Measurements from ENCODE around the gene CEACAM16.

Gene CEACAM16

DNA sequence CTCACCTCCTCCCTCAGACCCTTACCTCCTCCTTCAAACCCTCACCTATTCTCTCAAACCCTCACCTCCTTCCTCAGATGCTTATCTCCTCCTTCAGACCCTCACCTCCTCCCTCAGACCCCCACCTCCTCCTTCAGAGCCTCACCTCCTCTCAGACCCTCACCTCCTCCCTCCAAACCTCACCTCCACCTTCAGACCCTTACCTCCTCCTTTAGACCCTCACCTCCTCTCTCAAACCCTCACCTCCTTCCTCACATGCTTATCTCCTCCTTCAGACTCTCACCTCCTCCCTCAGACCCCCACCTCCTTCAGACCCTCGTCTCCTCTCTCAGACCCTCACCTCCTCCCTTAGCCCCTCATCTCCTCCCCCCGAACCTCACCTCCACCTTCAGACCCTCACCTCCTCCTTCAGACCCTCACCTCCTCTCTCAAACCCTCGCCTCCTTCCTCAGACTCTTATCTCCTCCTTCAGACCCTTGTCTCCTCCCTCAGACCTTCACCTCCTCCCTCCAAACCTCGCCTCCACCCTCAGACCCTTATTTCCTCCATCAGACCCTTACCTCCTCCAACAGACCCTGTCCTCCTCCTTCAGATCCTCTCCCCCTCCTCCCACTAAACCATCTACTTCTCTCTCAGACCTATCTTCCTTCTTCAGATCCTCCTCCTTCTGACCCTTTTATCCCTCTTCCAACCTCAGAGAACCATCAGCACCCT, 47.1 kb downstream of the CEACAM16 start:
- no peak for DNase-seq (ENCODE audit: low read depth in 2 of 2)

GRCh38 chr19:44746616-44746945, 47.6 kb downstream of the CEACAM16 start:
- DNase-seq (ENCODE audit: low read depth in 2 of 2), result no peak

GRCh38 chr19:44746946-44747738, 48.2 kb downstream of the CEACAM16 start:
- DNase-seq (ENCODE audit: low read depth in 2 of 2), result peak; percentile 89 to 91

DNA sequence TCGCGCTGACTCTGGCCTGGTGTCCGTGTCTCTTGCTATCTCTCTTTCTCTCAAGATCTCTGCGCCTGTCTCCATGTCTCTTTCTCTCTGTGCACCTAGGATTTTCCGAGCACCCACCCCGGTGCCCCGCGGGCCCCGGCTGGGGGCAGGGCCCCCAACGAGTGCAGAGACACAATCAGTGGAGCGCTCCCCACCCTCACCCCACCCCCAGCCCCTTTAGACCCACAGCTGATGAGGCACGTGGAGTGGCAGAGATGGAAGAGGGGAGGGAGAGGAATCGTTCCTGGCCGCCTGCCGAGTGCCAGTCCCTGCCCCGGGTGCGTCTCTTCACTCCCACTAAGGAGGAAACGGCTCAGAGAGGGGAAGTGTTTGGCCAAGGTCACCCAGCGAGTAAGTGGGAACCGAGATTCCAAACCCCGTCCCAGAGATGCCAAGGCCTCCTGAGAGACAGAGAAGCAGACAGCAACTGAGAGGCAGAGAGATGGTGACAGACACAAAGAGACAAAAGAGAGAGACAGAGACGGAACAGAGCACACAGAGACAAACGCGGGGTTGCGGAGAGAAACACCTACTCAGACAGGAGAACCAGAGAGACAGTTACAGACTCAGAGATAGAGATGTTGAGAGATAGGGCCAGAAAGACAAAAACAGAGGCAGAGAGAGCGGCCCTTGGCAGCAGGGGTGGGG, 48.9 kb downstream of the CEACAM16 start:
- no peak for DNase-seq (ENCODE audit: low read depth in 2 of 2)

DNA sequence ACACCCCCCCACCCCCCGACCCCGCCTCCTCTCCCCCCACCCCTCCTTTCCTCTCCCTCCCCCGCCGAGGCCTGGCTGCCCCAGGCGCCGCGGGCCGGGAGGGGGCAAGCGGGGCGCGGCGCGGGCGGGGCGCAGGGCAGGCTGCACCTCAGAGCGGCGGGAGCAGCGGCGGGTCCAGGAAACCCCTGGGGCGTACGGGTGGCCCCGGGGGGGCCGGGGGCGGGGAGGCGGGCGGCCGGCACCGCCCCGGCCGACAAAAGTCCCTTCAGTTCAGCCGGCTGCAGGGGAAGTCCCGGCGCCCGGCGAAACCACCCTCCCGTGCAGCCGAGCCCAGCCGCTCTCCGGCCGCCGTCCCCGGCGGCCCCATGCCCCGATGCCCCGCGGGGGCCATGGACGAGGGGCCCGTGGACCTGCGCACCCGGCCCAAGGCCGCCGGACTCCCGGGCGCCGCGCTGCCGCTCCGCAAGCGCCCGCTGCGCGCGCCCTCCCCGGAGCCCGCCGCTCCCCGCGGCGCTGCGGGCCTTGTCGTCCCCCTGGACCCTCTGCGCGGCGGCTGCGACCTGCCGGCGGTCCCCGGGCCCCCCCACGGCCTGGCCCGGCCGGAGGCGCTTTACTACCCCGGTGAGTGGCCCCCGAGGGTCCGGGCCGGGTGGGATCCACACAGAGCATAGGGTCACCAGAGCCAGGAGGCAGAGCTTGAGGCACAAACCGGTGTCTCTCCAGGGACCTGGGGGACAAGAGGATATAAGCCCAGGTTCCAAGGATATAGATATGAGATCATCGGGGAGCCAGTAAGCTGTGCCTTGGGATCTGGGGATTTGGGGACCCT, 49.7 kb downstream of the CEACAM16 start, which contains the start of gene BCL3:
Gene BCL3, plus strand, starts transcription at position 283 of the 829 bp plus-strand sequence. Its CDS starts 83 bp downstream, at position 366.
- peak in 1 of 2 donors; percentile 76 for DNase-seq (ENCODE audit: low read depth in 2 of 2)

DNA sequence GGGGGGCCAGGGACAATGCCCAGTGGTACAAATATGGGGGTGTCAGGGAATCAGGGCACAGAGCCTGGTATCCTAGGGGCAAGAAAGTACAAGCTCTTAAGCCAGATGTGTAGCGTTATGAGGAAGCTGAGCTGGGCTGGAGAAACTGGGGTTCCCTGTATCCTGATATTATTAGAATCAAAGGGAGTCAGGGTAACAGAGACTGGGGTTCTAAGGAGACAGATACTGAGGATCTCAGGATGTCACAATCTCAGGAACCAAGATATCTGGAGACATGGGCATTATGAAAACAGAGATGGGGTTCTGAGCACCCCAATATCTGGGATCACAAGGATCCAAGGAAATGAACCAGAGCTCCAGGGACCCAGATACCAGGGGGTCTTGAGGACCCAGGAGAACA, 50.3 kb downstream of the CEACAM16 start:
- no peak for DNase-seq (ENCODE audit: low read depth in 2 of 2)

DNA sequence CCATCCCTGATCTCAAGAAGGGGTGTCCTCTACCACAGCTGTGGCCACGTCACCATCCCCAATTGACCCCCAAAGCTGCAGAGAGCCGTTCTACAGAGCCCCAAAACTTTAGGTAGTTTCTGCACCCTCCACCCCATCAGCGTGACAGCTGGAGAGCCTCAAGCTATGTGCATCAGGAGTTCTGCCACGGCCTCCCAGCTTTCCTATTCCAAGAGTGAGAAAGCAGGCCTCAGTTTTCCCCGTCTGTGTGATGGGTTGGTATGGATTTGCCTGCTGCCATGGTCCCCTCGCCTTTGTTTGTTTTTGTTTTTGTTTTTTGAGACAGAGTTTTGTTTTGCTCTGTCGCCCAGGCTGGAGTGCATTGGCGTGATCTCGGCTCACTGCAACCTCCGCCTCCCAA, 51.0 kb downstream of the CEACAM16 start:
- no peak for DNase-seq (ENCODE audit: low read depth in 2 of 2)

- DNase-seq (ENCODE audit: low read depth in 2 of 2), result no peak
Observed at GRCh38 chr19:44752123-44752815, 53.3 kb downstream of the CEACAM16 start.

DNA sequence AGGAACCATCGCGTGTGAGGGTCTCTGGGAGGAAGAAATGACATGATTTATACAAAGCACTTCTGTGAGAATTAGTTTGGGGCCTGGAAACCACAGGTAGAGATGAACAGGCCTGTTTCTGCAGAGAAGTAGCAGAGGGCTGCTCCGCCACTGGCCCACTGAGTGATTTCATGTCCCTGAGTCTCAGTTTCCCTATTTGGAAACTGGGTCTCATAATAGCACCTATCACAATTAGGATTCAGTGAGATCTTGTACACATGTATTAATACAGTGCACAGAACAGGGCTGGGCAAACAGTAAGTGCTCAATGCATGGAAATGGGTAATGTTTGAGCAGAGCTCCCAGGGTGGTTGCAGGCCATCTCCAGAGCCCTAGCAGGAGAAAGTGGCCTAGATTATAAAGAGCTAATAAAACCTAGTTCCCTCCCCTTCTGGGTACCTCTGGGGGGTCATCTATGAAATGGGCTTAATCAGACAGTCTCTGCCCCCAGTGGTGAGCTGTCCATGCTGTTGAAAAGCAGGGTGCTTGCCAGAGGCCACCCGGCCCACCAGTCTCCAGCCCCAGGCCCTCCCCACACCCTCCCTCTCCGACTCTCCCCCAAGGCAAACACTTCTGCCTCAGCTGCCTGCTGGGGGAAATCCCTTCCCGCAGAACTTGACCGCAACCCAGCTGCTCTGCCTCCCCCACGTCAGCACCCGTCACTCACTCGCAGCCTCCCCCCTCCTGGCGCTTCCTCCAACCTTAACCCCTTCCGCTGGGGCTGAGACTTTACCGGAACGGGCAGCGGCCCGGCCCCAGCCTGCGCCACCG, 54.1 kb downstream of the CEACAM16 start:
- DNase-seq (ENCODE audit: low read depth in 2 of 2), result peak; percentile 93 to 94

DNA sequence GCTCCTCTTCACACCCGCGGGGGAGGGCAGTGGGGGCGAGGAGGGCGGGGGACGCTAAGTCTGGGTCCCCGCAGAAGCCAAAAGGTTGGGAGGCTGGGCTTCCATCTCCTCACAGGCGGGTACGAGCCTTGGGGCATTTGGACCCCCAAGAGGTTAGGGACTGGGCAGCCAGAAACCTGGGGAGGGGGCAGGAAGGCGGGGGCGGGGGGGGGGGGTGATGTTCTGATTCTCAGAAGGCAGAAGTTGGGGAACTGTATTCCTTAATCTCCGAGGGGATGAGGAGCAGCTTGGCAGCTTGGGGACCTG, 54.6 kb downstream of the CEACAM16 start:
- DNase-seq (ENCODE audit: low read depth in 2 of 2), result no peak

DNA sequence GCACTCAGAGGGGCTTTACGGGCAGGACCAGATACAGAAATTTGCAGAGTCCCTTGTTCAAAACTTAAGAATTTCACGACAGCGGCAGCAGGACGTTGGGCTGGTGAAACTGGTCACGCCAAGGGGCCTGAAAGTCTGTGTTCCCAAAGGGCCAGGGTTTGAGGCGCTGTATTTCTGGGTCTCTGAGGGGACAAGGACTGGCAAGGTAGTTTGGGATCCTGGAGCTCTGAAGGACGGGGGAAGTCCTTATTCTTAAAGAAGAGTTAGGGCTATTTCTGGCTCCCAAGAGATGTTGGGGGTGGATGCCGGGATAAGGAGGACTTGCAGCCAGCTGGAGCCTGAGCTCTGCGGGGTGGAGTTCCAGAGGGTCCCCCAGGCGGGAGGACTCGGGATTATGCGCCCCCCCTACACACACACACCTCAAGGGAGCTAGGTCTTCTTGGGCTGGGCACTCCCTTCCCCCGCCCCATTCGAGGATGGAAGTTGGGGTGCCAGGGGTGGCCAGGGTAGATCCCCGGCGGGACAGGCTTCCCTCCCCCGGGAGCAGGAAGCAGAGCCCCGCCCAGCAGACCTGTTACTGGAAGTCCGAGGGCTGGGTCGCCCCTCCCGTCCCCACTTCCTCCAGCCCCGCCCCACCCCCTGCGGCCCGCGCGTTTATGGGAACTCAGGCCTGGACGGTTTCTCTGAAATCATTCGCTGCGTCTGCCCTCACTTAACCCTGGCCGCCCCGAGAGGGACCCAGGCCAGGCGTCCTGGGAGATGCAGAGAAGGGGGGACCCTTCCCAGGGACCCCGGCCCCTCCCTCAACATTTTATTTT, 55.2 kb downstream of the CEACAM16 start:
- peak; percentile 52 to 72 for DNase-seq (ENCODE audit: low read depth in 2 of 2)

- no peak for DNase-seq (ENCODE audit: low read depth in 2 of 2)
Observed at GRCh38 chr19:44754750-44755080, 55.8 kb downstream of the CEACAM16 start.

GRCh38 chr19:44755219-44755618, 56.3 kb downstream of the CEACAM16 start:
- no peak for DNase-seq (ENCODE audit: low read depth in 2 of 2)

DNA sequence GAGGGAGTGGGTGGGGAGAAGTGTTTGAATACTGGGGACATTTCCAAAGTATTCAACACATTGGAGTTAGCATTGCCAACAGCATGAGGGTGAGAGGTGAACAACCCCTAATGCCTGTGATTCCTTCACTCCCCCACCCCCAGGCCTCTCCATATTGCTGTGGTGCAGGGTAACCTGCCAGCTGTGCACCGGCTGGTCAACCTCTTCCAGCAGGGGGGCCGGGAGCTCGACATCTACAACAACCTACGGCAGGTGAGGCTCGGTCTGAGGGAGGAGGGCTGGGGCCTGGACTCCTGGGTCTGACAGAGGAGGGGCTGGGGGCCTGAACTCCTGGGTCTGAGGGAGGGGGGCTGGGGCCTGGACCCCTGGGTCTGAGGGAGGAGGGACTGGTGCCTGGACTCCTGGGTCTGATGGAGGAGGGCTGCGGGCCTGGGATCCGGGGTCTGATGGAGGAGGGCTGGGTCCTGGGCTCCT, 57.2 kb downstream of the CEACAM16 start:
- no peak for DNase-seq (ENCODE audit: low read depth in 2 of 2)

- DNase-seq (ENCODE audit: low read depth in 2 of 2), result no peak
Observed at GRCh38 chr19:44757057-44757734, 58.2 kb downstream of the CEACAM16 start.

GRCh38 chr19:44757735-44758505, 59.0 kb downstream of the CEACAM16 start:
- DNase-seq (ENCODE audit: low read depth in 2 of 2), result no peak

- no peak for DNase-seq (ENCODE audit: low read depth in 2 of 2)
Observed at GRCh38 chr19:44758596-44758995, 59.6 kb downstream of the CEACAM16 start.

Data from stimulated activated CD8-positive, alpha-beta memory T cell treated with anti-CD3 and anti-CD28 coated beads, Interleukin-7, amount 100 ng/mL, for 4 hours (primary cell).